ENCODE data around the gene CTXN3.

CTXN3 gene

DNA sequence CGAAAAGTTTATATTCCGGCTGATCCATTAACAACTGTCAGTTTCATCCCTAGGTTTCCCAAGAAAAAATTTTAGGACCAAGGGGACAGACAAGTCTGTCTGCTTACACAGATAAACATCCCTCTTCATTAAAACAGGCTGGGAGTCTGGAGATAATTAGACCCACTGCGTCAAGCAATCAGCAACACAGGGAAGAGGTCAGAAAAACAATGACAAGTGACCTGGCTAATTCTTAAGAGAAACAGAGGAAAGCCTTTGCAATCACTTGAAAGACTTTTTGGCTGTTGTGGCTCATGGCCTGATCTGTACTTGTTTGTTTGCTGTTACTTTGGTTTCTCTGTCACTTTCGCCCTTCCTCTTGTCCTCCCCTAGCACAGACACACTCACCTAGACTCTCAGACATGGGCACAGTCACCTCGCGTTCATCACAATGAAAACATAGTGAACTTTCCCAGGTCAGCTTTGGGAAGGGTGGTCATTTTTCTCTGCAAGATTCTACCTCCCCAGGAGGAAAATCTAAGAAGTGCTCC is 51.4 kb downstream of the CTXN3 start:
- DNase-seq = no peak

DNA sequence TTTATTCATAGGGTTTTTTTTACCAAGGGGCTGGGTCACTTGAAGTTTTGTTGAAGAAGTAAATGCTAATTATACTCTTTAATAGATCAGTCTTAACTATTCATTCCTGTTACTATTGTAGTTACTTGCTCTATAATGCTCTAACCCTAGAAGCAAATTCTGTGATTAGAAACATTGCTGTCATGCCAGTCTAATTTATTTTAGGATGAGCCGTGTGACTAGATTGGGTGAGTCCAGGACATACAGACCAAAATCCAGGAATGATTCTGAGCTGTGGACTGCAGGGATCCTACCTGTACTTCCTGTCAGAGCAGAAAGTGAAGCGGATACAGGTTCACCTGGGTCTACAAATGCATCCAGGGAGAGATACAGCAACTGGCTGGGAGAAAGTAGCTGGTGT is 53.6 kb downstream of the CTXN3 start:
- no peak for DNase-seq

DNA sequence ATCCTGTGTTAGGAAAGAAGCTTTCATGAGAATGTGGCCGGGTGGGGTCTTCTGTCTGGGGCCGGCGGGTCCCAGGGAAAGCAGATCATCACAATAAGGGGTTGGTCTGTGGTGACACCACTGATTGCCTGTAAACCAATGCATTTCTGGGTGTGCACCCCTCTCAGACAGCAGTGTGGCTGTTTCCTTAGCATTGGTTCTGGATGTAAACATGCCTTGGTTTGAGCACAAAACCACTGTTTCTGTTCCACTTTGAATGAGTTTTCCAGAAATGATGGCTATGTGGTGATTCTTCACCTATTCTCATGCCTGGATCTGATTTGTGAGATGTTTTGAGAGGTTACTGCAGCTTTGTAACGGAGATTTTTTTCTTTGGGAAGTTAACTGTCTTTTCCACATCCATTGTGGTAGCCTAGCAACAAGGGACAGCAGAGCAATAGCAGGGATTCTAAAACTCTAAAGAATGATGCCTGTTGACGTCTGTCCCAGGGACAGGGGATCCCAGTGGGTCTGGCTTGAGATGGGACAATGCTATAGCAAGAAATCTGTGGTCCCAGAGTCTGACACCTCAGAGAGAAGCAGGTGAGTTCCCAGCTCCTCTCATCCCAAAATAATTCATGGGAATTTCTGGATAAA is 54.2 kb downstream of the CTXN3 start, which contains the start of gene CCDC192:
Gene CCDC192, plus strand, starts transcription at position 466 of the 636 bp plus-strand sequence. Its CDS starts 55 bp downstream, at position 521.
- no peak for DNase-seq

DNA sequence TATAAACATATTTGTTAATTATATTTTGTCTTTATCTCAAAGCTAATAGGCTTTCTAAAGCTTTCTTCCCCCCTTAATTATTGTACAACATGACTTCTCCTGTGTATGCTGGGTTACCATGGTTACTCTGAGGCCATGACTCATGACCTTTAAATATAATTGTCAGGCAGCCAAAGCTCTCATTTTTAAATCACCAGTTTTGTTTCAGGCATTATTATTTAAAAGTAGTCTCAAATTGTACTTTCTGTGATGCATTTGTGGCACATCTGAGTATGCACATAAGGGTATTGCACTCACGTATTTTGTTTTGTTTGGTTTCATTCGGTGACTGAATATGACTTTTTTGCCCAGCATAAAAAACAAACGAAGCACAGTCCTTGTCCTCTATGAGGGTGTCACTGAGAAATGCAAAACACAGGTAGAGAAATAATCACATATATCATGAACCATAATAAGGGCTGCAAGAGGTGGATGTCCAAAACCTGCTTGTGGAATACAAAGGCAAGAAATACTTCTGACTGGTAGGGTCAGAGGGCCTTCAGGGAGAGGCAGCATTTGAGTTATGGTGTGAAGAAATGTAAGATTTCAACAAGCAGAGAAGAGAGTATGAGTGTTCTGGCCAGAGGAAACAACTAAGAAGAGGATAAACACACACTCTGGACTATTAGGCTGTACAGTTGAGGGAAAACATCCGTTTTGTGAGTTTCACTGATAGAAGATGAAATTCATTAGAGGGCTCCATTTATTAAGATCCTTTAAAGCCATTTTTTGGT is 56.4 kb downstream of the CTXN3 start:
- DNase-seq = no peak

DNA sequence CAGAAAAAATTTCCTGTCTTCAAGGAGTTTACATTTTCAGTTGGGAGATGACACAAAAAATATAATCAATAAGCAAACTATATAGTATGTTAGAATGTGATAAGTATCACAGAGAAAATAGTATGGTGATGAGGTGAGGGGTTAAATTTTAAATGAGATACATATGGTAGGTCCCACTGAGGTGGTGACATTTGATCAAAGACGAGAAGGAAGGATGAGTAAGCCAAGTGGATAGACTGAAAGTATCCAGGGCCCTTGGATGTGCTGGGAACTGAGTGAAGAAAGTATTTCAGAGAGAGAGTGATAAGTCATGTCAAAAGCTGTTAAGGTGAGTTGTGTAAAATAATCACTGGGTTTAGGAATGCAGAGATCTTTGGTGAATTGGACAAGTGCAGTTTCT is 57.8 kb downstream of the CTXN3 start:
- no peak for DNase-seq

DNA sequence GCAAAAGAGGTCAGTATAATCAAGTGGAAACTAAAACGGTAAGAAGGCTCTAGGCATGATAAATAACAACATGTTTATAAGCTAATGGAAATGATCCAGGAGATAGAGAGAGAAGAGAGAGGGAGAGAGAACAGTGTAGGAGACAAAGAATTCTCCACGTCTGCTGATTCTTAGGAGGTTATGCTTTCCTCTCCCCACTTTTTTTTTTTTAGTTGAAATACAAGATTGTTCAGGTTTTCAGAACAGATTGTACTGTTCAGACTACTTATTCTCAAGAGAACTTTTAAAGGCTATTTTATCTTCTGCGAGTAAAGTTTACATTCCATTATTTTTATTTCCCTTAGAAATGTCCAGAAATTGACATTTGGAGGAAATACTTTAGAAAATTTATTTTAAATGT is 58.3 kb downstream of the CTXN3 start:
- DNase-seq = no peak

Measured in CD4-positive, alpha-beta T cell treated with Interferon gamma for 1 hour (primary cell).